HG02943 (cell line): ENCODE results near the gene PIP4P1.
"Not testable (repeated sequence)": the region's sequence is repeated elsewhere in the genome, so short reads cannot be mapped to it uniquely, and the experiment has no call there.

Experiments
- ATAC-seq: cut with Tn5 transposase; IDR thresholded peaks from one replicate; pipeline ENCODE4 v1.9.1; 2021; ENCODE audit warnings: mild to moderate bottlenecking, low read depth, moderate library complexity; ENCODE audit not compliant: unreplicated experiment

Gene PIP4P1

DNA sequence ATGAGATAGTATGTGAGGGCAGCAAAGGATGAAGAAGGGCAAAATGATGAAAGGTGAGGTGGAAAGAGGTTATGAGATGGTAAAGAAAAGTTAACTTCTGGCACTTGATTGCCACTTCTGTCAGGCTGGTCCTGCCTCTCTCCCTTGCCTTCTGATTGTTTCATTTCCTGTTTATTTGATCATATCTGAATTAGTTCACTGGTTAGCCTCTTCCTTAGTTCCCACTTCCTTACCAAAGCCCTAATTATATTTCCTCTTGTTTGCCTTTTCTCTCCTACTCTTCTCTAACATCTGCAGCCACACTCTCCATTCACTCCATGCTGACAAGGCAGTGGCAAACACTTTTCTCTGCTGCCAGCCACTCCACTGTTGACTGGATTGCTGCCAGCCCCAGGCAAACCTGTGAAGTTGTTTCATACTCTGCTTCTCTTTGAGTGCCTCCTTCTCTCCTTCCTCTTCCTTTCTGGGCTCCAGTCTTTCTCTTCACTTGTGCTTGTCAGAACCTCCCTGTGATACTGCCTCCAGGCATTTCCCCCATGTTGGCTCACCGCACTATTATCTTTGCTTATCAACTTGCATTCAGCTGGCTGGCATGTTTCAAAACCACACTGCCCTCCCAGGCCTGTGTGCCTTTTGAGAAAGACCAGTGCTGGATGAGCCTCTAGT, 16.1 kb upstream of the PIP4P1 start:
- ATAC-seq = no peak

DNA sequence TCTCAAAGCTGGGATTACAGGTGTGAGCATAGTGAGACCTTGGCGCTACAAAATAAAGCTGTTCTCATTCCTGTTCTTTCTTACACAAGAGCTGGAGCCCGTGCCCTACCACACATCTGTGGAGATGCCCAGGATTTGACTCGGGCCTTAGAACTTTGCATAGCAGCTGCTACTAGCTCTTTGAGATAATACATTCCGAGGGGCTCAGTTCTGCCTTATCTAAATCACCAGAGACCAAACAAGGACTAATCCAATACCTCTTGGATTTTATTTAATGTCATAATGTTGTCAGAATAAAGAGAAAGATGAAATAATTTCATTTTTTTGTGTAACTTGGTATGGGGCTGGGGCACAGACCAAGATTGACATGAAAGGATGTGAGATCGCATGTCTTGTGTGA, 15.5 kb upstream of the PIP4P1 start:
- ATAC-seq = no peak

DNA sequence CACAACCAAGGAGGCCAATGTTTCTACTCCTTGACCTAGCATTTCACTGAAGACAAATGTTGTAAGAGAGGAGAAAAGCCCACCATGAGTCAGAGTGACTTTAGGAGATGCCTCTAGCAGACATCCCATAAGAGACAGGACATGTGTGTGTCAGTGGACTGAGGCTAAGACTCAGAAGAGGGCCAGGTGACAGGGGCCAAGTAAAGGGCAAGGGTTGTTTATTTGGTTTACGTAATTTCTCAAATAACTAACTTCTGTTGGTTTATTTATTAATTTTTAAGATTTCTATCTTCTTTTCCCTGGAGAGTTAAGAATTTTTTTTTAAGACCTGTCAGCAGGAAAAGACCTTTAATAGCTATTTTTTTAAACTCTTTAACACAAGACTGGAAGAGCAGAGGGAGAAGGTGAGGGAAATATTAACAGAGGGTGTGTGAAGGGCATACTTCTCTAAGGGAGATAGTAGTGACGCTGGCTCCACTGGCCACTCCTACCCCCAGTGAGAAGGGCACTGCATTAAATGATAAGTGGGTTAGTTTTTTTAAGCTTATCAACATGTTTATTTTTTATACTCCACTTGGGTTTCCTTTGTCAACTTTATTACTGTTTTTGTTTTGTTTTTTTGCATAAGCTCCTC, 11.4 kb upstream of the PIP4P1 start:
- no peak for ATAC-seq

DNA sequence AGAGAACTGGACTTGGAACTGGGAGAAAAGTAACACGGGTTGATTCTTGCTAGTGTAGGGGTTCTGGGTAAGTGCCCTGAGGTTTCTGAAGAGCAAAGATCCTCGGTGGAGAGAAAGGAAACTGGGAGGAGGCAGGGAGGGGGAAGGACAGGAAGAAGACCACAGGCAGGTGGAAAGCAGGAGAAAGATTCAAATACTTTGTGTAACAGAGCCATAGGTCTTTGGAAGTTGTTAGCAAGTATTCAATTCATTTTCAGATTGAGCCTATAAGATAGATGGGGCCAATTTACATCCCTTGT, 9.3 kb upstream of the PIP4P1 start:
- no peak for ATAC-seq

DNA sequence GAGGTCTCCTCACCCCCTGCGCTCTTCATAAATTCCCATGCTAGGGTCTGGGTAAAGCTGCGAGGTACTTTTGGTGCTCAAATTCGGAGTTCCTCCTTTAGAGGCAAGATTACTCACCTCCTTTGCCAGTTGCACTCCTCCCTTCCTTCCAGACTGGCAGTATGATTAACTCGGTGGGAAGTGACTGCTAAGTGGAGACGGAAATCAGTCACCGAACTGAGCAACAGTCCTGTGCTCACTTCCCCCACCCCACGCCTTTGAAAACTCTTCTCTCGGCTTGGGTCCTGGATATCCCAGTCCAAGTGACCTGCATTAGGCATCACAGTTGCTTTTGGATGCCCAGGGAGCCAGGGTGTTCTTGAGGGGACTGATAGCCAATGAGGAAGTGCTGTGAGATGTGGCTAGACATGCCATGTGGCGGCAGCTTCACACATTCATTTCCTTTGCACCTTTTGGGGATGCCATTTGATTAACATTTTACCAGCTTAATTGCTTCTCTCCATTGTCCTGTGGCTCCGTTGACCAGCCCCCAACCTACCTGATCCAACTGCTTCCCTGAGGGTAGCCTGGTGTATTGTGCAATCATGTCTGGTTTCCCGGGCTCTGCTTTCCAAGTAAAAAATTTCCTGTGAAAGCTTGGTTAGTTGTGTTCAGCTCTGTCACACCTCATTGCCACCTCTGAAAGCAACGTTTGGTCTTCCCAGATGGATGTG, 8.8 kb upstream of the PIP4P1 start:
- ATAC-seq = peak; percentile 34

DNA sequence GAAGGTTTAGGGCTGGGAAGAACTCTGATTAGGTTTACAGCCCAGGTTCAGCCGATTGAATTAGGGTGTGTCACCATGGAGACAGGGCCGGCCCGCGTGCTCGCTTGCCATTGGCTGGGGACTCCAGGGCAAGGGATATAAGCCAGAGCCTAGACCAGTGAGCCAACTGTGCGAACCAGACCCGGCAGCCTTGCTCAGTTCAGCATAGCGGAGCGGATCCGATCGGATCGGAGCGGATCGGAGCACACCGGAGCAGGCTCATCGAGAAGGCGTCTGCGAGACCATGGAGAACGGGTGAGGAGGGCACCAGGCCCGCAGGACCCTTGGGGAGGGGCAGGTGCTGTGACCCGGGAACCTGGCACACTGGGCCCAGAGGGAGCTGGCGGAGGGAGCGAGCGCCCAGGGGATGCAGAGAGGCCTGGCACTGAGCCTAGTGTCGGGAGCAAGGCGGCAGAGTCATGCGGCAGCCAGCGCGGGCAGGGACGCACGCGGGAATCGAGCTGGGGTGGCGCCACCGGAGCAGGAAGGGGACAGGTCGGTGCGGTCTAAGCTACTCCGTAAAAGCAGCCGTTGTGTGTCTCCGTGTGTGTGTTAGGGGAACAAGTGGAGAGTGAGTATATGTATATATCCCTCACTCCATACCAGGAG, 8.1 kb upstream of the PIP4P1 start, which contains the start of gene PNP:
PNP (plus strand) TSS at position 165 of the 648 bp plus-strand sequence; CDS start at position 284, 119 bp downstream.
- peak; percentile 92 for ATAC-seq

DNA sequence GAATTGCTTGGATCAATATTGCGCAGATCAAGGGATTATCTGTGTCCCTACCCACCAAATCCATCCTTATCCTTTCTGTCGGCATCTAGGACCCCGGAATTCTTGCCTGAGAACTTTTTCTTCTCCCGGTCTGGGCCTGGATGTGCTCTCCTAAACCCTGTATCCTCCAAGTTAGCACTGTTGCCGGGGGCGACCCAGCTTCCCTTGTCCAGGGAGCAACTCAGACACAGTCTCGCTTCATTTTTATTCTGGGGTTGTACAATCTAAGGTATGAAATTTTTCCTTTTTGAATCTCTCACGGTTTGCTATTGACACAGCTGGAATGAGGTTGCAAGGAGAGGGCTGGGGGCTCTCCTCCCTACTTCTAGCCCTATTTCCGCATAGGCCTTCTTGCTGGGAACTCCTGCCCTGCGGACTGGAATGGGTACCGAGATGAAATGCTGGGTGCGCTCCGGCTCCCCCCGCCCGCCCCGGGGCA, 7.6 kb upstream of the PIP4P1 start:
- no peak for ATAC-seq

DNA sequence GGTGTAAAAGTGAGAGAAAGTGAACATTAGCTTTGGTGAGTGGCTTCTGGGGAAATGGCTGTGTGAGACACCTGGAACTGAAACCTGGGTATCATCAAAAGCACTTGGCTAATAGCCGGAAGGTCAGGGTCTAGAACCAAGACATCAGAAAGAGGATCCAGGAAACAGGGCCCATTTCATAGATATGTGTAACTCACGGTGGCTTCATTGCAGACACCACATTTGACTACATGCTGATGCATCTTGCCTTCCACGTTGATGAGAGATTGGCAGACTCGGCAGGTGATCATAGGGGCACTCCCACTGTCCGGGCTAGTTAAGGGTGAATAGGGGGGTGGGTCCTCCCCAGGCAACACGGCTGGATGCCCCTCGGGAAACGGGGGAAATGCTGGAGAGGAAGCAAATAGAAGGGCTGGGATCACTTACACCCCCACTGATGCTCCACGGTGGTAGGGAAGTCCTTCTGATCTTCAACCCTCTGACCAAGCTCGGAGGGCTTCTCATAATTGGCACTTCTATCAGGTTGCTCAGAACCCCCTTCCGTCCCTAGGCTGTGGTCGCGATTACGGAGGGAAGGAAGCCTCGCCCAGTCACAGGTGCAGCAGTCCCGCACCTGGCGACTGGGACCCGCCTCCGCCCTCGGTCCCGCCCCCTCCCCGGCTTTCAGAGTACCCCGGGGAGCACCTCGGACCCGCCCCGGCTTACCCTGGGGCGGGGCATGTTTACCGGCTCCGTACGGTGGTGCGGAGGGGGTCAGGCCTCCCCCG, 593 bp downstream of the PIP4P1 start:
- peak; percentile 8 for ATAC-seq

DNA sequence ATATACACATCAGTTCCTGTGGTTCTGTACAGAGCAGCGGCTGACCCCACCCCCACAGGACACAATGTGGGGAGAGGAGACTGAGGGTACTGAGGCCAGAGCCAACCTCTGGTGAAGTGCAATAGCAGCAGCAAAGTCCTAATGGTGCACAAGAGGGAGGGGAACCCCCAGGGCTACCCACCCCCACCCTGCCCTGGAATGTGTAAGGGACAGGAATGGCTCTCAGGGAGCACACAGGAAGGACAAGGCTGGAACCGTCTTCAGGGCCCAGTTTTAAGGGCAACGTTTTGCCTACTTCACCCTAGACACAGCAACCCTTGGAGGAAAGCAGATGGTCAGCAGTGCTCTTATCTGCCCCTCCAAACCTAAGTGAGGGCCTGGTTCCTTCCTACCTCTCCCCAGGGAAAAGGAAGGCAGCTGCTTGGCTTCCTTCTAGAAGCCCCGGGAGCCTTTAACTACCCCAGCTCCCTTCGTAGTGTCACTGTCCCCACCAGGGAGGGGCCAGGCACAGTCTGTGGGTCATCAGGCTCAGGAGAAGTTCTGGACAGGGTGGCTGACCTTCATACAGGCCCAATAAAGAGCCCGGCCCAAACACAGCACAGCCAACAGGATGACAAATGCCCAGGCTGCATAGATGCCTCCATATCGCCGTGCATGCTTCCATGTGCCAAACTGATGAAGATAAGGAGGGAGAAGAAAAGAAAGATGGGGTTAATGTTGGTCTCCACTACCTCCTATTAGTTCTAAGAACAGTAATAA, 3.0 kb downstream of the PIP4P1 start:
- no peak for ATAC-seq

DNA sequence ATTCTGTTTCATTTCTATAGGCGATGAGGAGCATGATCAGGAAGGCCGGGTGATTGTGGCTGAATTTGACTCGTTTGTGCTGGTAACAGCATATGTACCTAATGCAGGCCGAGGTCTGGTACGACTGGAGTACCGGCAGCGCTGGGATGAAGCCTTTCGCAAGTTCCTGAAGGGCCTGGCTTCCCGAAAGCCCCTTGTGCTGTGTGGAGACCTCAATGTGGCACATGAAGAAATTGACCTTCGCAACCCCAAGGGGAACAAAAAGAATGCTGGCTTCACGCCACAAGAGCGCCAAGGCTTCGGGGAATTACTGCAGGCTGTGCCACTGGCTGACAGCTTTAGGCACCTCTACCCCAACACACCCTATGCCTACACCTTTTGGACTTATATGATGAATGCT, 4.3 kb downstream of the PIP4P1 start:
- ATAC-seq = no peak

DNA sequence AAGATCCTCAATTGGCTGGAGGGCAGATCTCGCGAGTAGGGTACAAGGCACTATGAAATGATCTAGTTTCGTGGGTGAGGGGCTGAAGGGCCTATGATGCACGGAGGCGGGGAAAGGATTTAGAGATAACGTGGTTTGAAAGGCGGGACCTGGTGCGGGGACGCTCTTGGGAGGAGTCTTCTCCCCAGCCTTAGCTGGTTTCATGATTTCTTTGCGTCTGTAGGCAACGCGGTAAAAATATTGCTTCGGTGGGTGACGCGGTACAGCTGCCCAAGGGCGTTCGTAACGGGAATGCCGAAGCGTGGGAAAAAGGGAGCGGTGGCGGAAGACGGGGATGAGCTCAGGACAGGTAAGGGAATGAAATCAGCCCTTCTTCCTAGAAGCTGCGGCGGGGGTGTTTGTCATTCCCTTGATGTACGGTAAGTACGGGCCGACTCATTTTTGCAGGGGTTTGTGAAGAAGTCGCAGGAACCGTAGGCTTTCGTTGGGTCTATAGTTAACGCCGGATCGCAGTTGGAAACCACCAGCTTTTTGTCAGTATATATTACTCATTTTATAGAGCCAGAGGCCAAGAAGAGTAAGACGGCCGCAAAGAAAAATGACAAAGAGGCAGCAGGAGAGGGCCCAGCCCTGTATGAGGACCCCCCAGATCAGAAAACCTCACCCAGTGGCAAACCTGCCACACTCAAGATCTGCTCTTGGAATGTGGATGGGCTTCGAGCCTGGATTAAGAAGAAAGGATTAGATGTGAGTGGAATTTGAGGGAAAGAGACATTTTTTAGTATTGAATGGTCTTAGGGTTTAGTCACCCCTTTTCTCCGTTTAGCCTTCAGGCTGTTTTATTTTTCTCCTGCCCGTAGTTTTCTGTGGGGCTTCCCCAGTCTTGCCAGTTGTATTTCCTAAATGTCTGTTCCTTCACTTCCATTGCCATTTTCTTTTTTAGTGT, 5.6 kb downstream of the PIP4P1 start:
- peak; percentile 51 for ATAC-seq

DNA sequence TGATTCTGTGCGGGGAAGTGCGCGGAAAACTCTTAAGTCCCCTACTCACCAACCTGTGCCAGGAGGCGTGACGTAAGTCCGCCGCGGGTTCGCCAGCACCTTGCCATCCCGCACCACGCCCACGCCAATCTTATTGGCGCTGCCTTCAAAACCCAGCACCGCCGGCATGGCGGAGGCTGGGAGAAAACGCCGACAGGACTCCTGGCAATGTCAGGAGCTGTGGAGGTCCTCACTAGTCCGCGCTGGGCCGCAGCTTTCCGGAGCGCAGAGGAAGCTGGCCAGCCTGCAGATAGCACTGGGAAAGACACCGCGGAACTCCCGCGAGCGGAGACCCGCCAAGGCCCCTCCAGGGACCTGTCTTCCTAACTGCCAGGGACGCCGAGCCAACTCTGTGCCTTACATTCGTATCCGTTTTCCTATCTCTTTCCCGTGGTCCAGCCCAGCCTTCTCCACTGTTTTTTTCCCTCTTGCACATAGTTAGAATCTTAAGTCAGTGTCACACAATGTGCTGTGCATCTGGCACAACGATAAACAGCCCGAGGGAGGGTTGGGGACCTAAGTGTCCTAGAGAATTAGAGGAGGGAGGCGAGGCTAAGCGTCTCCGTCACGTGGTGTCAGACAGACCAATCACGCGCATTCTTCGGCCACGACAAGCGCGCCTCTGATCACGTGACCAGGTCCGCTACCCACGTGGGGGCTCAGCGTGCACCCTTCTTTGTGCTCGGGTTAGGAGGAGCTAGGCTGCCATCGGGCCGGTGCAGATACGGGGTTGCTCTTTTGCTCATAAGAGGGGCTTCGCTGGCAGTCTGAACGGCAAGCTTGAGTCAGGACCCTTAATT, 6.5 kb downstream of the PIP4P1 start, which contains the start of the genes APEX1 and OSGEP:
APEX1 (plus strand) TSS at position 711 of the 839 bp plus-strand sequence. CDS start 420 bp downstream, outside the sequence.
OSGEP (minus strand) TSS at position 297 of the 839 bp plus-strand sequence; CDS start at position 168, 129 bp downstream.
- peak; percentile 82 for ATAC-seq

DNA sequence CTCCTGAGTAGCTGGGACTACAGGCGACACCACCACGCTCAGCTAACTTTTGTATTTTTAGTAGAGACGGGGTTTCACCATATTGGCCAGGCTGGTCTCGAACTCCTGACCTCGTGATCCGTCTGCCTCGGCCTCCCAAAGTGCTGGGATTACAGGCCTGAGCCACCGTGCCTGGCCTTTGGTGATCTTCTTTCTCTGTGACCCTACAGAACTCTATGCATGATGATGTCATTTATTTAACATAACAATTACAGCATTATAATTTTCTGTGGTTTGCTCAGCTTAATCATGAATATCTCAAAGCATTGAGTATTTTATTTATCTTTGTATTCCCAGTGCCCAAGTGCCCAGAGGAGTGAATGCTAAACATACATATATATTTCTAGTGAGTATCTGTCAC, 8.4 kb downstream of the PIP4P1 start:
- ATAC-seq = not testable (repeated sequence)

DNA sequence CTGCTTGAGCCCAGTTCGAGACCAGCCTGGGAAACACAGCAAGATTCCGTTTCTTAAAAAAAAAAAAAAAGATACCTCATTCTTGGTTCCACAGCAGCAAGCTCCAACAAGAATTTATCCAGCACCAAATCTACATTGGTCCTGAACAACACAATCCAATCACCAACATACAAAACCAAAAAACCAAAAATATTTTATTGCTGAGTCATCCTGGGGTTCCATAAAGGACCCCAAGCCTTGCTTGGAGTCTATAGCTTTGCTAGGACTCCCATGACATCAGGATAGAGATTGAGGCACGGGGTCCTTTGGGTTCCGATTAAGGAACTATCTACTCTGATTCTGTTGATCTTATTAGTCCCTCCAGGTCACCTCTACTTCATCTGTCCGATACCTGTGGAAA, 14.3 kb downstream of the PIP4P1 start:
- no peak for ATAC-seq

DNA sequence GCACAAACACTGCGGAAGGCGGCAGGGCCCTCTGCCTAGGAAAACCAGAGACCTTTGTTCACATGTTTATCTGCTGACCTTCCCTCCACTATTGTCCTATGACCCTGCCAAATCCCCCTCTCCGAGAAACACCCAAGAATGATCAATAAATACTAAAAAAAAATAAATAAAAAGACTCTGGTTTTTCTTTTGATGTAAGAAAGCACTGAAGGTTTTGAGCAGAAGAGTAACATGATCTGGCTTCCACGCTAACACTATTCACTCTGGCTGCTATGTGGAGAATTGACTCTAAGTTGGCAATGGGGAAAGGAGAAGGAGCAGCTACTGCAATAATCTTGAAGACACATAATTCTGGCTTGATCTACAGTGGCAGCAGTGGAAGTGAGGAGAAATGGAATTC, 17.6 kb downstream of the PIP4P1 start:
- ATAC-seq = not testable (repeated sequence)

DNA sequence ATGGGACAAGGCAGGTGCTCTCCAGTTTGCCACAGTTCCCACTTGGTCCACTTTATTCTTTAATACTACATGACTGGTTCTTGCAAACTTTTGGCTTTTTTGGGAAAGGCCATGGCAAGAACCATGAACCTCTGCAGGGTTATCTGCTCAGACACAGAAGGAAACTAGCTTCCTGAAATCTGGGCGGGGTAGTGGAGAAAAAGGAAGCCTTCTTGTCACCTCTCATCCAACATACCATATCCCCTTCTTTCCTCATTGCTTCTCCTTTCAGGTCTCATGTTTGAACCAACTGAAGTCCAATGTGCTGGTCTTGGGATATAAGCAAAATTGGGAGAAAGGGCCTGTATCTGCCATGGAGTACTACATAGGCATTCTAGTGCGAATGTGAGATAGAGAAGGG, 19.8 kb downstream of the PIP4P1 start:
- no peak for ATAC-seq

DNA sequence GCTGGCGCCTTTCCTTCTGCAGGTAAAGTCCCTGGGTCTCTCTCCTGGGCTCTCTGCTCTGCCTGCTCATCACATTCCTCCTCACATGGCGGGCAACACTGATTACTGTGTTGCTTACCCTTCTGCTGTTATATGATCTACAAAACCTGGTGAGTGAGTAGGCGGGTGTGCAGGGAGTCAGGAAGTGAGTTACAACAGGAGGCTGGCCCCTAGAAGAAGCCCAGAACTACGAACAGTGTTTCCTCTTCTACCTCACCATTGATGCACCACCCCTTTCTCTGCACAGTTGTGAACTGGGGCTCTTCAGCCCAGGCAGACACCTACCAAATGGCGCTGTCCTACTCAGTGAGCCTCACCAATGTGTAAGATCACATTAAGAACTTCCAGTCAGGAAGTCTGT, 20.4 kb downstream of the PIP4P1 start:
- peak; percentile 64 for ATAC-seq

DNA sequence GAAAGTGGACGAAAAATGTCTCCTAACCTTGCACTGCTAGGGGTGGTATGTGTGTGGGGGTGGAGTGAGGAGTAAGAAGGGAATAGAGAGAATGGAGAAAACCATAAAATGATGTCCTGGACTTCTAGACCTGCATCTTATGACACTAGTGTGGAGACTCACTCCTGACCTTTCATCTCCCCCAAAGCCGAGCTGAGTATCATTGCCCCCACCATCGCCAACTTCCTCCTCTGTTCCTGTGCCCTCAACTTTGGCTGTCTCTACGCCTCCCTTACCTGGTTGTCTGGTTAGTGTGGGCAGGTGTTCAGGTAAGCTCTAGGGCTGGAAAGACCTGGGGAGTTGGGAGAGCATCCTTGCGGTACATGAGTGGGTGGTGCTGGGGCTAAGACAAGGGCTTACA, 20.8 kb downstream of the PIP4P1 start:
- no peak for ATAC-seq
